NCI-H2081 treated with DMSO at 0.1 percent for 48 hours (cell line): Measurements from ENCODE around the gene PRMT5.
"Not testable (repeated sequence)": the region's sequence is repeated elsewhere in the genome, so short reads cannot be mapped to it uniquely, and the experiment has no call there.

Source experiments
- DNase-seq: peaks from one replicate; lab custom pipeline; 2025; lab: John Stamatoyannopoulos, UW

PRMT5 gene

DNA sequence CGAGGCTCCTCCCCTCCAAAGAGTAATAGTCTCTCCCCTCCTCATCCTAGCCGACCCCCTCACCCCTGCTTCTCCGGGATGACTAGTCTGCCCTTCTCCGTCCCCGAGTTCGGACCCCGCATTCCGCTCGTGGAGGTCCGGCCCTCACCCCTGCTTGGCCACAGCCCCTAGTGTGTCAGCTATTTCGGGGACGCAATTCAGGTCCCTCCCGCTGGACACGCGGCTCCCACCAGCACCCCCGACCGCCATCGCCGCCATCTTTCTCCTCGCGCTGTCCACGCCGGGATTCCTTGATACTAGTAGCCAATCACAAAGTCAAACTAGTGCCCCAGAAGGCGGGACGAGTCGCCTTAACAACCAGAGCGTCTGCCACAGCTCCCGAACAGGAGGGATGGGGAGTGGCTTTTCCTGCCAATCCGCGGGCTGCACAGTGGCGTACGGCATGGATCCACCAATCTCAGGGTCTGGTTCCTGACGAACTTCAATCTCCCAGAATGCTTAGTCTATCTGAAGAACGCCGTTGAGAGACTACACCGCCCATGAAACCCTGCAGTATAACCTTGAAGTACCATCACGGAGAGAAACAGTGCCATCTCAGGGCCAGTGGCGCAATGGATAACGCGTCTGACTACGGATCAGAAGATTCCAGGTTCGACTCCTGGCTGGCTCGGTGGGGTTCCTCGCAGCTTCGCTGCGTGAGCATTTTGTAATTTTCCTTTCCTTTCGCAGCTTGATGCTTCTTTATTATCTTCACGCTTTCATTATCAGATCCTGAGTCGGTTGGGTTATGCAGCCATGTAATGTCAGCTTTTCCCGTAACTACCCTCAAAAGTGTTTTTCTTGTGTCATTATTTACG lies at the start of gene PRMT5:
PRMT5 (minus strand) TSS at position 273 of the 857 bp plus-strand sequence; CDS start at position 258, 15 bp downstream.
- DNase-seq: peak; percentile 98

DNA sequence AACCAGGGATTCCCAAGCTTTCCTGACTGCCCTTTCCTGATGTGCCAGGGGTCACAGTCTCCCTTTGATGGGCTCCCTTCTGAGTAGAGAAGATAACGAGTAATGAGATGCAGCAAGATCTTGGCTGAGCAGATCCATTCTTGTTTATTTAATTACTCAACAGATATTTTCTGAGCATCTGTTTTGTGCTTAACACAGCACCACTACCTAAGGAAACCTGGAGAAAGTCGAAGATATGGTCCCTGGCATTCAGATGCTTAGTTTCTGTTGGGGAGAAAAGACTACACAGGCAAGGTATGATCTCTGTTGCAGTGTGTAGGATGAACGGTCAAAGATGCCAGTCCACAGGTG lies 49.3 kb upstream of the PRMT5 start:
- no peak for DNase-seq

DNA sequence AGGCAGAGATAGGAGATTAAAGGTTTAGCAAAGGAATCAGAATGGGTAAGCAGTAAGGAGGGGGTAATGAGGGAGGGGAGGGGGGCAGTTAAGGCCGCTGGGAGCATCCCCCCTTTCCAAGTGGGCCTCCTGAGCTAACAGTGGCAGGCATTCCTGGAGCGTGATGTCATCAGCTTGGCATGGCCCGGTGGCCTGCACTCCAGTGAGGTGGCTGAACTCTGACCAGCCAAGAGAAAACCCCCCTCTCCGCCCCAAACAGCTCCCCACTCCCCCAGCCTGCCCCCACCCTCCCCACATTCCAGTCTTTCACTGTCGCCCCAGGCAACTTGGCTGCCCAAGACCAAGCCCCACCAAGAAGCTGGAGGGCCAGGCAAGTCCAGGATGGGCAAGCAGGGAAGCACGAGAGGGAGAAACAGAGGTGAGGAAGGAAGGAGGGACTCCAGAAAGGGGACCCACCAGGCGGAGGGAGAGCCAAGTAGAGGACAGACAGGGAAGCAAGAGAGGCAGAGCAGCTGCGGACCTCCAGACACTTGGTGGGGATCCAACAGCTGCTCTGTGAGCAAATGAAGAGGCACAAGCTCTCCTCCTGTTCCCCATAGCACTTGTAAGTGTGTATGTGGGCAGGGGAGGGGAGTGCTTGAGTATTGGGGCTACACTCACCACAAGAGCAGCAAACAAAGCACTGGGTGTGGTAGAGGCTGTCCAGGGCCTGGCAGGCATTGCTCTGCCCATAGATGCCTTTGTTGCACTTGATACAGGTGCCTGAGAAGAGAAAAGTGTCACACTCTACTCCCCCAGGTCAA lies 48.7 kb upstream of the PRMT5 start:
- no peak for DNase-seq

DNA sequence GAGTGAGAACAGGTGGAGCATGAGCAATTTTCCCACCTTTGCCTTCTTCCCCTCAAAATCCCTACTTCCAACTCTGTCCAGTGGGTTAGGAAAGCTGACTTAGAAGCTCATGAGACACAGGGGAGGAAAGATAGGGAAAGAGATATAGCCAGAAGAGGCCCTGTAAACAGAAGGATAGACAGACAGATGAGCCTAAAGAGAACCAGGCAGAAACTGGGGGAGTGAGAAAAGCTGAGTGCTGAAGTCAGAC lies 48.2 kb upstream of the PRMT5 start:
- DNase-seq: no peak

DNA sequence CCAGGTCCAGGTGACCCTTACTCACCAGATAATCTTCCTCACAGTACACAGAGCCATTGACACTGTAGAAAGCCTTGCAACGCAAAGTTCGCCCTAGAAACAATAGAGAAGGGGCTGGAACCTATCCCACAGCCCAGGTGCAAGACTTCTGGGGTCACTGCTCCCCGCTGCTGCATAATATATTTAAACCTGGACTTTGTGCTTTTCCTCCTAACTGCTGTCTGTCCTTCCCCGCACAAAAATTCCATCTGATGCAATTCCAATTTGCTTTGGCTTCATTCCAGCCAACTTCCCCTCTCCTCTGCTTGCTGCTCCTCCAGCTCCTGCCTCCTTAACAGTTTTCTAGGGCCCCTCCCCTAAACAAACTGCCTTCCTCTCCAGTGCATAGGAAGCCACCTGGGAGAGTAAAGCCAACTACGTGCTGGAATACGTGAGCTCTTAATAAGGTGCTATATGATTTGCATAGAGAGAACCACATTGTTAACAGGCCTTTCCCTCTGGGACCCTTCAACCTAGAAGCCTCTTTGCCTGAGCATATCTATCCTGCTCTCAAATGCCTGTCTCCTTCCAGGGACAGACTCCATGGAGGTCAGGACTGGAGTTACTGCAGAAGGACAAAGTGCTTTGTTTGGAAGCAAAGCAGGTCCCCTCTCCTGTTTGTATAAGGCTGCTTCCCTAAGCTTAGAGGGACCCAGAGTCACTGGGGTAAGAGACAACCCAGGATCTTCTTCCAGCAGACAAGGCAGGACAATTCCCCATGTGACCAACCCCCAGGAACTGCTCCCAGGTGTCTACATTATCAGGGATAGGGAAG lies 47.7 kb upstream of the PRMT5 start:
- DNase-seq: no peak

DNA sequence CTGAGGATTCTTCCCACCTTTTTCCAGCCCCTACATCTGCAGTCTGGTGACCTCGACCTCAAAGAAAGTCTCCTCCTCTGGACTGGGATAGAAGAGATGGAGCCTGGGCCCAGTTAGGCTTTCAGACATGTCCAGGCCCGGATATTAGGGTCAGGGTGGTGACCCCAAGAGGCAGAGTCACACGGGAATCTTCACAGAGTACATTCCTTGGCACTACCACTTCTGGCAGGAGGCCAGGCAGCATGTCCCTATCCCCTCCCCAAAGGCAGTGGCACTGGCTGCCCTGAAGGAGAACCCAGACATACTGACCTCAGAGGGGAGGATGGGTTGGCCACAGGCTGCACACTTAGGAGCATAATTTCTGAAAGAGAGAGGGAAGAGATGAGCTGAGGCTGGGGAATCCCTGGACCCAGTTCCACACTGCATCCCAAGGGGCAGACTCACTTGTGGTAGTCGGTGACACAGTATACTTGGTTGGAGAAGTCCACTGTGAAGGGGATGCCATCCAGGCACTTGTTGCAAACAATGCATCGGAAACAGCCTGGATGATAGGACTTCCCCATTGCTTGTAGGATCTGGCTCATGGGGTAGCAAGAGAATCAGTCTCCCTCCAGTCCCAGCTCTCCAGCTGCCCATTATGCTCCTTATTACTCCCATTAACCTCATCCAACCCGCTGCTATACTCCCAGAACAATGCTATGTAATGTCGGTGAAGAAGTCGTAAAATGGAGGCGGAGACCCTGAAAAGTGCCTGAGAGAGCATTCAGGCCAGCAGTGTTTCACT lies 45.5 kb upstream of the PRMT5 start:
- DNase-seq: no peak

DNA sequence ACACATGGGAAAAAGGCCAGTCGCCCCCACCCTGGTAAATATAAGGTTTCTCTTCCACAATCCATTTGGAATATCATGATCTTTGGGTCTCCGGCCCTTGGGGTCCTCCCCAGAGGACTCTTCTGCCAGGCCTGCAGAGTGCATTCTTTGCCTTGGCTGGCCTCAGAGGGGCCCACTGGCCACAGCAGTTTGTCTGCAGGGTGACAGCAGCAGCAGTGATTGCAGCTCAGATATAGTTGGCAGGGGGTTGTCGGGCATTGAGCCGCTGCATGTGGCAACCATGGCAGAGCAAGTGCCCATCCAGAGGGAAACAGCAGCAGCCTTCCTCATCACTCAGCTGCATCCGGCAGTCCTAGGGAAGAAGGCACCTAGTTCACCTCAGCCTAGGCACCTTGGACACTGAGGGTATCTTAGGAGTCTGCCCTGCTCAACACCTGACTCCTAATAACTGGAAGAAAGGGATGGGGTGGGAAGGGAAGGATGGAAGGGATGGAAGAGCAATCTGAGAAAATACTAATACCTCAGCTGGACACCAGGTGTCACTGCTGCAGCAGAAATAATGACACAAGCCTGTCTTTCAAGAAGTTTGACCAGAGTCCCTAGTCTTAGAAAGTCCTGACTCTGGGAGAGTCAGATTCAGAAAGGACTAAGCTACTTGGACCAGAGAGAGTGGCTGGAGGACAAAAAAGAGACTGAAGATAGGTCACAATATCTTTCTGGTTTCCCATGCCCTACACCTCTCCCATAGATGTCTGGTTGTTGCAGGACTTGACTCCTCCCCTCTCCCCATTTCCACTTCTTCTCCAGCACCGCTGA lies 44.2 kb upstream of the PRMT5 start:
- no peak for DNase-seq

DNA sequence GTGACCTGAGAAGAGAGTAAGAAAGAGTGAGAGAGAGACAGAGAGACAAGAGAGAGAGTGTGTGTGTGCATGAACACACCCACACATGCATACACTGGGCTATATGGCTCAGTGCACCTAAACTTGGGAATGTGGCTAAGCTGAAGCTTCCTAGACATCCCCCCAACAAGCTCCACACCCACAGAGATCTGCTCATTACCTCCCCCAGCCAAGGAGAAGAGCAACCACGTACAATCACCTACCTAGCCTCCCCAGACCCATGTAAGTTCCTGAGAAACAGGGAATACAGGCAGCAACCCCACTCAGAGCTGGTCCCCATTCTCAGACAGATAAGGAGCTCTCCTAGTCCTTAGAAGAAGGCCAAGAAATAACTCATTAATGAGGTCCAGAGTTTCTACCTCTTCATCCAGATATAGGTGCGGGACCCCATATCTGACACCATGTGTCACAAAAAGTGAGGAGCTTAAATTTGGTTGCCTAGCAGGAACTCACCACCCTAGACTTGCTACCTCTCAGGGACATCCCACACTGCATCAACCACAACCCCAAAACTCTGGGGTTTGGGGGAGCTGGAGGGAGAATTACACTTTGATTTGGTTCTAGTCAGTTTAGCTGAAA lies 43.2 kb upstream of the PRMT5 start:
- no peak for DNase-seq

DNA sequence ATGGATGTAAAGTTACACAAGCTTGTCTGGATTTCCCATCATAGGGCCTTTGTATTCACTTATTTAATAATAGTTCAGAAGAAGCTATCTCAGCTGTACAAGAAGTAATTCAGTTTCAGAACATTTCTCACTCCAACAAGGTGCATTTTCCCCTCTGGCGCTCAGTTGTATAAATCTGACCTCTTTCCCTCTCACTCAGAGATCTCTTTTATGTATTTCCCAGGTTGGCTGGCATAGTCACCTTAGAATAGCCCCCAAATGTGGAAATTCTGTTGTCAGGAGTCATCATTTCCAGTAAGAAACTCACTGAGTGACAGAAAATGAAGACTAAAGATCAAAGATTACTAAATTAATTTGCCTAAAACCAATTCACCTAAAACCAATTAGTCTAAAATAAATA lies 42.0 kb upstream of the PRMT5 start:
- no peak for DNase-seq

DNA sequence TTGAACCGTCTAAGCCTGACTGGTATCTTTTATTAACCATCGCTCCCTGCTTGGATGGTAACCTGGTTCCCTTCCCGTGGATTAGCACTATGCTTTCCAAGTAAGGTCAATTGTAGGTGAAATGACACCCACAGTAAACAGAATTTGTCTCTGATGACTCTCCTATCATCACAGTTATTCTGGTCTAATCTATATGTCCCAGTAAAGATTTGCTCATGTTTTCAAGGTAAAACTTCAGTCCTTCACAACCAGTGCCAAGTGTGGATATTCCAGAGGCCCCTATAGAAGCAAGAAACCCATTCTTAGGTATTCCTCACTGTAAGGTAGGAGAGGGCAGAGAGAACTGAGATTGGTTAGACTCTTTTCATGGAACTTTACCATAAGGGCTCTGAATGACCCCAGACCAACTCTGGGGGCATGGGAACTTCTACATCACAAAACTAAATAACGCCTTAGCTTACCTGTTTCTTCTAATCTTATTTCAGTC lies 37.6 kb upstream of the PRMT5 start:
- DNase-seq: no peak

DNA sequence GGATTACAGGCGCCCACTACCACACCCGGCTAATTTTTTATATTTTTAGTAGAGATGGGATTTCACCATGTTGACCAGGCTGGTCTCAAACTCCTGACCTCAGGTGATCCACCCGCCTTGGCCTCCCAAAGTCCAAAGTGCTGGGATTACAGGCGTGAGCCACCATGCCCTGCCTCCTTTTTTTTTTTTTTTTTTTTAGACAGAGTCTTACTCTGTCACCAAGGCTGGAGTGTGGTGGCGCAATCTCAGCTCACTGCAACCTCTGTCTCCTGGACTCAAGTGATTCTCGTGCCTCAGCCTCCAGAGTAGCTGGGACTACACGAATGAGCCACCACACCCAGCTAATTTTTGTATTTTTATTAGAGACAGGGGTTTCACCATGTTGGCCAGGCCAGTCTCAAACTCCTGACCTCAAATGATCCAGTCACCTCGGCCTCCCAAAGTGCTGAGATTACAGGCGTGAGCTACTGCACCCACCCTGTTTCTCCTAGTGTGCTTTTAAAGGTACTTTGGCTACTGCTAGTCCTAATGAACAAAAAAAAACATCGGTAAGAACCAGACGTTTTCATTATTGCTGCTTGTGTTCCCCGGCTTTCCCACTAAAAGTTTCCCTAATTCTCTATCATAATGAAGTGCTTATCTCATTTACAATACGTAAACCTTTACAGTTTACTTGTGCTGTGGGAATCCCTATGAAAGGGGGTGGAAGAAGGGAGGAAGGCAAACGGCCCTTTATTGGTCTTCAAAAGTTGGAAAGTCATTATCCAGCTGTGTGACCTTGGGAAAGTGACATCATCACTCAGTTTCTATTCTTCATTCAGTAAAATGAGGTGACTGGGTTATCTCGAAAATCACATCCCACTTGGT lies 37.0 kb upstream of the PRMT5 start:
- not testable (repeated sequence) for DNase-seq

DNA sequence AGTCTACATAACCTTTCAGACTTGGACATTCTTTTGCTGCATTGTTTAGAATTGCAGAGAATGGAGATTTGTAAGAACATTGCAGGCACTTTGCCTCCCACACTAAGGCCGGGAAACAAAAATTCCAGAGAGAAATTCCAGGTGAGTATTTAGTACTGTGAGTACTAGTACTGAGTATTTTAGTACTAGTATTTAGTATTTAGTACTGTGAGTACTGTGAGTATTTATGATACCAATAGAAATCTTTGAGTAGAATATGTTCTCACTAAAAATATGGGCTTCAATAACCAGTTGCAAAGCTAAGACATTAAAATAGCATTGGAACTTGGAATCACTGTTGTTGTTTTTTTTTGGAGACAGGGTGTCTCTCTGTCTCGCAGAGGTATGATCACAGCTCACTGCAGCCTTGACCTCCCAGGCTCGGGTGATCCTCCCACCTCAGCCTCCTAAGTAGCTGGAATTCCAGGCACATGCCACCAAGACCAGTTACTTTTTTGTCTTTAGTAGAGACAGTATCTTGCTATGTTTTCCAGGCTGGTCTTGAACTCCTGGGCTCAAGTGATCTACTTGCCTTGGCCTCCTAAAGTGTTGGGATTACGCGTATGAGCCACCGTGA lies 33.0 kb upstream of the PRMT5 start:
- DNase-seq: no peak

DNA sequence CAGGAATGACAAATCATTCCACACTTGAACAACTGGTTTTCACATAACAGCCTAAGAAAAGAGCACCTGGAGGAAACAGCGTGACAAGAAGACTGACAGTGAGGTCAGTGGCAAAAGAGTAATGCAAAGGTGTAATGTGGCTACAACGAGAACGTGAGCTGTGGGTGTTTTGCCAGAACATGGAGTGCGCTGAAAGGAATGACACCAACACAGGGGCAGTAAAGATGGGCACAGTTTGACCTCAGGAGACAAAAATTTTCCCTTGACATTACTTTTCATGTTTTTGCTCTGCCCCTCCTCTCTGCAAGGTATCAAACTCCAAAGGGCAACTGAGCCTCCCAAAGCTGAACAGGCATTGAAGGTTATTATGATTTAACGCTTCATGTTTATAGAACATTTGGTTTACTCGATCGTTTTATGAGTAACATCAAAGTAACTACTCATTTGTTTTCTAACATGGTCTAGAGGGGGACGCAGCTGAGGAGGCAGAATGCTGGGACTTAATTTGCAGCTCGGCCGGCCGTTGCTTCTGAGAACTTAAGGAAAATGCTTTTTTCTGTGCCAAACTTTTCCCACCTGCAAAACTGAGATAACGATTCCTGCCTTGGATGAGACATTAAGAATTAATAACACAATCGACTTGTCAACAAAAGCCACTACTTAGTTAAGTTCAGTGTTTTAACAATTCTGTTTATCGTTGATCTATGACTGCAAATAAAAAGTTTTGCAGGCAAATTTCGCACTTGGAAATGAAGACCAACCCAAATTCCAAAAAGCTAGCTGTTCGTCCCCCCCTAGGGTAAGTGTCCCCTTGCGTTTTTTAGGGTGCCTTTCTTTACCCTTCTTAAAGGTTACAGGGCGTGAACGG lies 26.8 kb upstream of the PRMT5 start:
- no peak for DNase-seq

DNA sequence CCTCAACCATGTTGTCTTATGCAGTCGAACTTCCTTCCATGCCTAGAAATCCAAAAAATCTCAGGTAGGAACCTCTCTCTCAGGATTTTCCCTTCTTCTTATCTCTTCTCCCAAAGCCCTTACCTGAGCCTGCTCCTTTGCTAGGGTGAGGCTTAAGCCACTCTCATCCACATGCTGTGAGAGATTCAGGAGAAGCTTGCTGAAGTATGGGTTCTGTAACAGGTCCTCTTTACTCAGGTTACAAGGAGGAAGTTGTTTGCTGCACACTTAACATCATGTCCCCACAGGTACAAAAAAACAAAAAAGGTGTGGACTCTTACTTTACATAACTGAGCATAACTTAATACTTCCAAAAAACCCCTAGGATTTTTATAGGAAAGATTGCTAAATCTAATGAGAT lies 23.2 kb upstream of the PRMT5 start:
- no peak for DNase-seq

DNA sequence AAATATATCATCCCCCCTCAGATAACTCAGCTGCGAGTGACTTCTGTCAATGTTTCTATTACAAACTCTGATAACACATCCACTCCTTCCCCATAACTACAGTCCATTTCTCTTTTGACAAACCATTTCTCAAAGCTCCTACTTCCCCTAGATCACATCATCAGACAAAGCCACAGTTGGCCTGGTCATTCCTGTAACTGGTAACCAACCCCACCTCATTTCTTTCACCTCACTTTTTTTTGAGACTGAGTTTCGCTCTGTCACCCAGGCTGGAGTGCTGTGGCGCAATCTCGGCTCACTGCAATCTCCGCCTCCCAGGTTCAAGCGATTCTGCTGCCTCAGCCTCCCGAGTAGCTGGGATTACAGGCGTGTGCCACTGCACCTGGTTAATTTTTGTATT lies 22.6 kb upstream of the PRMT5 start:
- DNase-seq: not testable (repeated sequence)

DNA sequence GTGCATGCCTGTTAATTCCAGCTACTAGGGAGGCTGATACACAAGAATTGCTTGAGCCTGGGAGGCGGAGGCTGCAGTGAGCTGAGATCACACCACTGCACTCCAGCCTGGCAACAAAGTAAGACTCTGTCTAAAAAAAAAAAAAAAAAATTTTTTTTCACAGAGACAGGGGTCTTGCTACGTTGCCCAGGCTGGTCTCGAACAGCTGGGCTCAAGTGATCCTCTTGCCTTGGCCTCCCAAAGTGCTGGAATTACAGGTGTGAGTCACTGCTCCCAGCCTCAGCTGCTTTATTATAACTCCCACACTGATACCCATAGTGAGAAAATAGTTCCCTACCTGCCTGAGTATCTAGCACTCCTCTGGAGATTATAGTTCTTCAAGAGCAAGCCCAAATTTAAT lies 16.5 kb upstream of the PRMT5 start:
- no peak for DNase-seq

DNA sequence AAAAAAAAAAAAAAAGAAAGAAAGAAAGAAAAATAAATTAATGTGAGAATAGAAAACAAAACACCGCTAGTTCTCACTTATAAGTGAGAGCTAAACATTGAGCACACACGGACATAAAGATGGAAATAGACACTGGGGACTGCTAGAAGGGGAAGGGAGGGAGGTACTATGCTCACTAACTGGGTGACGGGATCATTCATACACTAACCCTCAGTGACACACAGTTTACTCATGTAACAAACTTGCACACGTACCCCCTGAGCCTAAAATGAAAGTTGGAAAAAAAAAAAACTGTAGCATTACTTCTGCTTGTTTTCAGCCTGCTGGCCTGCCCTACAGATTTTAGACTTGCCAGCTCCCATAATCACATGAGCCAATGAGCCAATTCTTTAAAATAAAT lies 10.5 kb upstream of the PRMT5 start:
- DNase-seq: no peak

DNA sequence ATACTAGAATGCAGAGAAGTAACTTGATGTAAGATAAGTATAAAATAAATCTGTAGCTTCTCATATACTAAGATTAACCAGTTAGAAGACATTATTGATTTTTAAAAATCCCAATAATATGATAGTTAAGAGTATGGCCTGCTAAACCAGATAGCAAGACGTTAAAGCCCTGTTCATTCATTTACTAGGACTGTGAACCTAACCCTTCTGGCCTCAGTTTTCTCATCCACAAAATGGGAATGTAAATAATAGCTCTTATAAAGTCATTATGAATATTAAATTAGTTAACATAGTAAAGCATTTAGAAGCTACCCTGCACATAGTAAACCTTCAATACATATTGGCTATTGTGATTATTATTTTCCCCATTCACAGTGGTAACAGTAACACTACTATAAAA lies 6.0 kb upstream of the PRMT5 start:
- DNase-seq: no peak
